HG03103 (cell line): ENCODE results near the gene RGS9BP.
"Not testable (repeated sequence)": the region's sequence is repeated elsewhere in the genome, so short reads cannot be mapped to it uniquely, and the experiment has no call there.

Source experiments
- ATAC-seq: cut with Tn5 transposase; IDR thresholded peaks from one replicate; pipeline ENCODE4 v1.9.1; 2021; ENCODE audit warnings: low read depth; ENCODE audit not compliant: unreplicated experiment

RGS9BP gene

DNA sequence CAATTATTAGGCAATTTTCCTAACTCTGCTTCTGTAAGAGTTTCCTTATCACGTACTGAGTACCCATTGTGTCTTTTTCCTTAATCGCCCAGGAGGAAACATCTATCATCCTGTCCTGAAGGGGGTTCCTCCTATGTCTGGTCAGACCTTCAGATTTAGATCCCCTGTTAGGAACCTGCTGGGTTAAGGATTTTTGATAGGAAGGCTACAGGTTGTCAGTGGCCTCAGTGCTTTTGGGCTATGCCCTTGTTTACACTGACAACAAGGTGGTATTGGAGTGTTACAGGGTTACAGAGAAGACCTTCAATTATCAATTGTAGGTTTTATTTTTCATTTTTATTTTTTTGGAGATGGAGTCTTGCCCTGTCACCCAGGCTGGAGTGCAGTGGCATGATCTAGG, 19.2 kb downstream of the RGS9BP start:
- not testable (repeated sequence) for ATAC-seq

GRCh38 chr19:32695506-32695905, 19.9 kb downstream of the RGS9BP start:
- ATAC-seq: not testable (repeated sequence)

GRCh38 chr19:32696771-32697170, 21.1 kb downstream of the RGS9BP start:
- ATAC-seq: not testable (repeated sequence)

- not testable (repeated sequence) for ATAC-seq
Observed at GRCh38 chr19:32700129-32700528, 24.5 kb downstream of the RGS9BP start.

DNA sequence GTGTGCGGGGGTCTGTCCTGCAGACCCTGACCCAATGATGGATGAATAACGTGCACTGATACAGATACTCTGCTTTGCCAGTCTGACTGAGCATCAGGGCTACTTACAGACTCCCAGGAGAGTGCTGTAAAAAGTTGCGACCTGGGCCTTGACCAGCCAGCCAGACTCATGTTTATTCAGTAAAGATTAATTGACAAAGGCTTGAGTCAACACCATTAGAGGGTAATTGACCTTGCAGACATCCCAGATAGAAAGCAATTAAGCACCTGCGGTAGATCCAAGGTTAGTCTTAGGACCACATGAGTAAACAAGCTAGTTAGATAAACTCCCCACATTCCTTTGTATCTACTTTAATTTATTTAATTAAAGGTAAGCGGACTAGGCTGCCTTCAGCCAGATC, 26.4 kb downstream of the RGS9BP start:
- ATAC-seq: no peak

- ATAC-seq: not testable (repeated sequence)
Observed at GRCh38 chr19:32704006-32704405, 28.4 kb downstream of the RGS9BP start.

- no peak for ATAC-seq
Observed at GRCh38 chr19:32708457-32708856, 32.8 kb downstream of the RGS9BP start.

- no peak for ATAC-seq
Observed at GRCh38 chr19:32709032-32709431, 33.4 kb downstream of the RGS9BP start.

- ATAC-seq: no peak
Observed at GRCh38 chr19:32711747-32712146, 36.1 kb downstream of the RGS9BP start.

GRCh38 chr19:32716203-32716602, 40.6 kb downstream of the RGS9BP start:
- not testable (repeated sequence) for ATAC-seq

- no peak for ATAC-seq
Observed at GRCh38 chr19:32717496-32717895, 41.8 kb downstream of the RGS9BP start.

DNA sequence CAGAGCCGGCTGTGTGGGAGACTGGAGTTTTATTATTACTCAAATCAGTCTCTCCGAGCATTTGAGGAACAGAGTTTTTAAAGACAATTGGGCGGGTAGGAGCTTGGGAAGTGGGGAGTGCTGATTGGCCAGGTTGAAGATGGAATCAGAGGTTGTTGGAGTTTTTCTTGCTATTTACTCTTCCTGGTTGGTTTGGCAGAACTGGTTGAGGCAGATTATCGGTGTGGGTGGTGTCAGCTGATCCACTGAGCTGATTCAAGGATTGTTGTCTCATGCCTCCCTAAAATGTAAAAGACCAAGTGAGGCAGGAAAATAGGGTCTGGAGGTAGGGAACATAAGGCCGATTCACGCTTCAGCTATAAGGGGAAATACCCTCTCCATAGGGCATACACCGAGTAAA, 42.6 kb downstream of the RGS9BP start:
- no peak for ATAC-seq

DNA sequence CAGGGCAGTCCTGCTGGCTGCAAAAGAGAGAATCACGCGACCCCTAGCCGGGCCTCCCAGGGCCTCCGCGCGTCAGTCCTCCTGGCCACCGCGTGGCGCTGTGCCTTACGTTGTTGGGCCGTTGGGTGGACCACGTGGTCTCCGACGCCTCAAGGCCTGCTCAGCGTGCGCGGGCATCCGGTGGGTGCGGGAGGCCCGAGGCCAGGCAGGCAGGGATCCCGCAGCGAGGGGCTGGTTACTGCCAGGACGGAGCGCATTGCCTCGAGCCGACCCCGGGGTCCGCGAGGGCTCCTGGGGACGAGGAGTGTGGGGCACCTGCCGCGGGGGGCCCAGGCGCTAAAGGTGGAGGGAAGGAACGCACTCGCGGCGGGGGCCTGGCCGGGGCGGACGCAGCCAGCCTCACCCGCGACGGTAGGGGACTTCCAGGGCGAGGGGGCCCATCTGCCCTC, 44.0 kb downstream of the RGS9BP start, which contains the start of gene TDRD12:
TDRD12 (plus strand) TSS at position 157 of the 449 bp plus-strand sequence. CDS start 306 bp downstream, outside the sequence.
- no peak for ATAC-seq

- no peak for ATAC-seq
Observed at GRCh38 chr19:32720216-32720935, 44.7 kb downstream of the RGS9BP start.

DNA sequence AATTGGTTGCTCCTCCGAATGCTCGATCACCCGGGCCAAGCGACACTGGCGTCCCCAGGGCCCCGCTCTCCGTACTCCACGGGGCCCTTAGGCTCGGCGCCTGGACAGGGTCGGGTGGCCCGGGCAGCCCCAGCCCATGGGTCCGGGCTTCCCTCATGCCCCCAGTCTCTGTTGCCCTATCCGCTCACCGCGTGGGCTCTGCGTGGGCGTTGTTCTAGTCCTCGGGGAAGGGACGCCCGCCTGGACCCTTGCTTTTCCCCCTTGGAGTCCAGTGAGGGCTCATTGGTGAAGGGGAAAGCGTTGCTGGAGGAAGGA, 45.2 kb downstream of the RGS9BP start:
- no peak for ATAC-seq
